Testis (tissue), 2 donors: Measurements from ENCODE around the gene VOPP1.

ENCODE experiments used
- CTCF ChIP-seq, 3 experiments: fragments of 450-650 bp in 2 of 3; fragments of 200-600 bp in 1 of 3; sonication (generic) in 1 of 3; IDR thresholded peaks; one replicate each; pipeline ENCODE4 v1.5.1; 2016 to 2019; ENCODE audit warnings: antibody characterized with exemption in 3 of 3, mild to moderate bottlenecking in 2 of 3, moderate library complexity in 1 of 3
- POLR2A ChIP-seq: fragments of 450-650 bp; IDR thresholded peaks from one replicate; pipeline ENCODE4 v1.6.1; 2017; ENCODE audit warnings: antibody characterized with exemption, mild to moderate bottlenecking, moderate library complexity

GRCh38 chr7:55502858-55503440, 69.4 kb downstream of the VOPP1 start:
- no peak for TF ChIP-seq POLR2A
- no peak for TF ChIP-seq CTCF (IDR thresholded peaks at IDR 0.05)
